ENCODE data around the gene DCDC2C. TPM values are rescaled to one million over a fixed set of nuclear protein-coding genes. Genes with fewer than 3 reads are reported as not detected.

The DCDC2C gene
- total and polyA plus RNA-seq, 2 experiments from 2014 or later: not detected

DNA sequence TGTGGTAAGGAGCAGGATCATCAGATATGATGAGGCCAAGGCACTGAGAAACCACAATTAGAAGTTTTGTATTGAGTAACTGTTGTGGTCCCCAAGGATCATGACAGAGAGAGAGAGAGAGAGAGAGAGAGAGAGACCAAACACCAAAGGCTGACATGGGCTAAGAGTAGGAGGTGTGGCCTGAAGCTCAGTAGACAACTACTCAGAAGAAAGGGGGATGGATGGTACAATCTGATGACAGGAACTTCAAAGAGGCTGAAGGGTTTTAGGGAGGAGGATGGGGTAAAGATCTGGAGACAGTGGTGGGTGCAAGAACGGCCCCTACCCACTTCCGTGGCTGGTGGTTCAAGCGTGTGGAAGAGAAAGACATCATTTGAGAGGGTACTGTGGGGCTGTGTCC lies 135.0 kb downstream of the DCDC2C start:
- no peaks in the 10 kb centered on the region for H3K4me1 ChIP-seq (ENCODE audit: insufficient read depth)
- no peak overlapping the region for H2AFZ ChIP-seq

DNA sequence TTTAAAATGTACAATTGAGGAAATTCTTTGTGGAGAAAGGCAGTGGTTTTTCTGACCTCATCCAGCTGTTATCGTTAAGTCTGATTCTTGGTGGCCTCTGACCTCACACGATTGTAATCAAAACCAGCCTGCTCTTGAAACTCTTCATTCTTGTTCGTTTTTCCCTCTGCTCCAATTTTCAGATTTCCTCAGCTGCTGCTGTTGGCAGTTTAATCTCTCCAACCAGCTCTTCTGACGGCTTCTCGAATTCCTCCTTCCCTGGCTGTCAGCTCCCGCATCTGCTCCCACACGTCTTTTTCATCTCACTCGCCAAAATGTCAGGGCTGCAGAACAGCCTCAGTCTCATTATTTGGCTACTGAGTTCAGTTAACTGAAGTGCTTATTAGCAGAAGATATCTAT lies 136.1 kb downstream of the DCDC2C start:
- no peak for TF ChIP-seq EZH2 (IDR thresholded peaks at IDR 0.05; ENCODE audit: borderline replicate concordance)
- TF ChIP-seq, protein P1, sequence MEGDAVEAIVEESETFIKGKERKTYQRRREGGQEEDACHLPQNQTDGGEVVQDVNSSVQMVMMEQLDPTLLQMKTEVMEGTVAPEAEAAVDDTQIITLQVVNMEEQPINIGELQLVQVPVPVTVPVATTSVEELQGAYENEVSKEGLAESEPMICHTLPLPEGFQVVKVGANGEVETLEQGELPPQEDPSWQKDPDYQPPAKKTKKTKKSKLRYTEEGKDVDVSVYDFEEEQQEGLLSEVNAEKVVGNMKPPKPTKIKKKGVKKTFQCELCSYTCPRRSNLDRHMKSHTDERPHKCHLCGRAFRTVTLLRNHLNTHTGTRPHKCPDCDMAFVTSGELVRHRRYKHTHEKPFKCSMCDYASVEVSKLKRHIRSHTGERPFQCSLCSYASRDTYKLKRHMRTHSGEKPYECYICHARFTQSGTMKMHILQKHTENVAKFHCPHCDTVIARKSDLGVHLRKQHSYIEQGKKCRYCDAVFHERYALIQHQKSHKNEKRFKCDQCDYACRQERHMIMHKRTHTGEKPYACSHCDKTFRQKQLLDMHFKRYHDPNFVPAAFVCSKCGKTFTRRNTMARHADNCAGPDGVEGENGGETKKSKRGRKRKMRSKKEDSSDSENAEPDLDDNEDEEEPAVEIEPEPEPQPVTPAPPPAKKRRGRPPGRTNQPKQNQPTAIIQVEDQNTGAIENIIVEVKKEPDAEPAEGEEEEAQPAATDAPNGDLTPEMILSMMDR (IDR thresholded peaks at IDR 0.05; ENCODE audit: poor library complexity): no peak
- no peak for TF ChIP-seq EZH2phosphoT487 (IDR thresholded peaks at IDR 0.05; ENCODE audit: low read depth, severe bottlenecking, unreplicated experiment)
- no peaks in the 10 kb centered on the region for H3K36me3 ChIP-seq (replicated peaks; ENCODE audit: insufficient read depth, low read depth)
- H3K9me3 ChIP-seq (ENCODE audit: low read depth): no peaks in the 10 kb centered on the region
- WGBS (ENCODE audit: low lambda C conversion rate, missing lambda C conversion rate): 36% methylated on average over 8 of the region's 8 CpGs
- H3K9me2 ChIP-seq (replicated peaks; ENCODE audit: insufficient read depth): no peaks in the 10 kb centered on the region
- H4K20me1 ChIP-seq (ENCODE audit: insufficient read depth, poor library complexity, severe bottlenecking): no peaks in the 10 kb centered on the region
- H2AFZ ChIP-seq: no peak overlapping the region
- no peak overlapping the region for H3K4me3 ChIP-seq
- H3K4me2 ChIP-seq: peak overlapping the region; percentile 29
- no peaks in the 10 kb centered on the region for H3K4me1 ChIP-seq (ENCODE audit: insufficient read depth)
- no peak for DNase-seq (ENCODE audit: low spot score)
- H3K27me3 ChIP-seq: no peaks in the 10 kb centered on the region
- H3K79me2 ChIP-seq: no peaks in the 10 kb centered on the region
- H3K27ac ChIP-seq: no peak overlapping the region

More for the DNA sequence above, 135.0 kb downstream of the DCDC2C start:
- Histone ChIP-seq H3K4me3 (no peak overlapping the region), H3K9me2 (replicated peaks; ENCODE audit: insufficient read depth) (no peaks in the 10 kb centered on the region), H3K36me3 (replicated peaks; ENCODE audit: insufficient read depth, low read depth) (no peaks in the 10 kb centered on the region), H3K79me2 (no peaks in the 10 kb centered on the region), H3K27ac (no peak overlapping the region), H3K4me2 (no peak overlapping the region), H3K27me3 (no peaks in the 10 kb centered on the region), H4K20me1 (ENCODE audit: insufficient read depth, poor library complexity, severe bottlenecking) (no peaks in the 10 kb centered on the region), H3K9me3 (ENCODE audit: low read depth) (no peaks in the 10 kb centered on the region)
- DNase-seq (ENCODE audit: low spot score): no peak
- TF ChIP-seq EZH2 (IDR thresholded peaks at IDR 0.05; ENCODE audit: borderline replicate concordance) (no peak), EZH2phosphoT487 (IDR thresholded peaks at IDR 0.05; ENCODE audit: low read depth, severe bottlenecking, unreplicated experiment) (no peak)
- TF ChIP-seq, protein P1 (IDR thresholded peaks at IDR 0.05; ENCODE audit: poor library complexity): no peak
- 100% methylated on average over 3 of the region's 3 CpGs for WGBS (ENCODE audit: low lambda C conversion rate, missing lambda C conversion rate)

DNA sequence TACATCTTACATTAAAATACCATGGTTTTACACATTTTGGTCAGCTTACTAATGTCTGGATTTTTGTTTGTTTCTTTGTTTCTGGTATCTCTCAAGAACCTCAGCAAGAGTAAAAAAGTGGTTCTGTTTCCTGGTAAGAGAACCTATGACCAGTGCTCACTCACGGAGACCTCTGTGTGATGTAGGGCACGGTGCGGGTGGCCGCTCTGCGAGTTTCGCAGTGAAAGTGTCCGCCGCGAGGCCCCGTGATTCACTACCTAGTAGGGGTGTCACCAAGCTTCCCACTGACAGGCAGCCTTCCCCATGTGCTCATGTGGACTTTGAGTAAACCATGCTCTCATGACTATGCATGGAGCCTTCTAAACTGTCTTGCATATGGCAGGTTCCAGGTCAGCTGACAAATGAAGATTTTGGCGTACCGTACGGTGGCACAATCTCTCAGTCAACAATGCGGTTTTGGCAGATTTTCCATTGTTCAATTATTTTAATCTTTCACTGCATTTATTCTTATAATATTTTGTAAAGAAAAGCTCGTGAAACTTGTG lies 137.3 kb downstream of the DCDC2C start:
- no peaks in the 10 kb centered on the region for H3K79me2 ChIP-seq
- TF ChIP-seq EZH2phosphoT487 (IDR thresholded peaks at IDR 0.05; ENCODE audit: low read depth, severe bottlenecking, unreplicated experiment) (no peak), EZH2 (IDR thresholded peaks at IDR 0.05; ENCODE audit: borderline replicate concordance) (no peak)
- TF ChIP-seq, protein P1 (IDR thresholded peaks at IDR 0.05; ENCODE audit: poor library complexity): no peak
- no peaks in the 10 kb centered on the region for H4K20me1 ChIP-seq (ENCODE audit: insufficient read depth, poor library complexity, severe bottlenecking)
- H3K4me2 ChIP-seq: no peak overlapping the region
- WGBS (ENCODE audit: low lambda C conversion rate, missing lambda C conversion rate): 96% methylated on average over 15 of the region's 15 CpGs
- no peak overlapping the region for H3K27ac ChIP-seq
- no peaks in the 10 kb centered on the region for H3K36me3 ChIP-seq (replicated peaks; ENCODE audit: insufficient read depth, low read depth)
- no peak for DNase-seq (ENCODE audit: low spot score)
- no peaks in the 10 kb centered on the region for H3K9me3 ChIP-seq (ENCODE audit: low read depth)
- no peaks in the 10 kb centered on the region for H3K27me3 ChIP-seq
- no peaks in the 10 kb centered on the region for H3K9me2 ChIP-seq (replicated peaks; ENCODE audit: insufficient read depth)
- no peaks in the 10 kb centered on the region for H3K4me1 ChIP-seq (ENCODE audit: insufficient read depth)
- no peak overlapping the region for H3K4me3 ChIP-seq
- no peak overlapping the region for H2AFZ ChIP-seq
